BJ (cell line): ENCODE results near the gene COL8A1. TPM values are rescaled to one million over a fixed set of nuclear protein-coding genes. Genes with fewer than 3 reads are reported as not detected.

Experiments used
- CTCF ChIA-PET: fragments of 350-600 bp; formaldehyde crosslinking; extraction: SDS; loops from one replicate; lab custom pipeline; 2021; ENCODE audit warnings: antibody characterized with exemption, inconsistent platforms; lab: Yijun Ruan, JAX
- POLR2A ChIA-PET: fragments of 300-600 bp; sonication (Branson Sonifier 250); formaldehyde crosslinking; extraction: SDS; loops from one replicate; lab custom pipeline; 2021; ENCODE audit warnings: antibody characterized with exemption; lab: Charles Lee
- DNase-seq: peaks from one replicate; pipeline ENCODE4 v3.0.0-alpha.2; 2011; ENCODE audit warnings: low read depth
- H3K27me3 ChIP-seq: 2 replicates; pipeline ENCODE4 v1.6.0; 2011; ENCODE audit warnings: low read length; ENCODE audit not compliant: control insufficient read depth, insufficient read depth
- H3K36me3 ChIP-seq: 2 replicates; pipeline ENCODE4 v1.5.1; 2011; ENCODE audit warnings: low read length; ENCODE audit not compliant: control insufficient read depth, insufficient read depth
- H3K4me3 ChIP-seq: 2 replicates; pipeline ENCODE4 v1.5.1; 2011; ENCODE audit warnings: low read depth, mild to moderate bottlenecking, control low read depth, low read length
- polyA plus RNA-seq: library from polyadenylated mRNA; depleted of rRNA; stranded (reverse); fragments of >200 nt; gene quantifications from 2 replicates; pipeline ENCODE4 v1.2.3, GENCODE V29; 2011
- TF ChIP-seq, protein P1 (sequence below): IDR thresholded peaks from 2 replicates; pipeline ENCODE4 v1.5.1; 2011; ENCODE audit warnings: low read depth, mild to moderate bottlenecking, control low read depth, inconsistent platforms, low read length, moderate library complexity; ENCODE audit not compliant: insufficient read depth

COL8A1 gene
- polyA plus RNA-seq, 1 experiment = 186 TPM

DNA sequence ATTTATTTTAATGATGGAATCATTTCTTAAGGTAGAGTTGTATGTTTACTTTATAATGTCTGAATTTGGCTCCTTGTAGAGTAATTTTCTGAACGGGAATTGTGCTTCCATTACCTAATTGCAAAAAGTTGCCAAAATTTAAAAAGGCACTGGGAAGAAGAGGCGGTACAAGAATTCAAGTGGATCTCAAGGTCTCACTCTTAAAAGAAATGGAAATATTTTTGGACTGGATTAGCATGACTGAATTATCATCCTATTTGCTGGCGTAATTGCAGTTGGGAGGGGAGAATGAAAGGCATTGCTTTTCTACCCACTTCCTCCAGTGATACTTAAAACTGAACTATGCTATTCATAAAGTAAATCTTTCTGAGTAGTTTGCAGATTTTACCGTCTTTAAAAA lies 46.2 kb downstream of the COL8A1 start:
- Histone ChIP-seq H3K27me3 (no peaks in the 10 kb centered on the region), H3K36me3 (no peaks in the 10 kb centered on the region), H3K4me3 (no peak overlapping the region)
- ChIA-PET CTCF (interaction anchor here (1.0 kb wide), 1 partner anchor 69 kb away, joined by 3 read pairs; no protein-coding TSS in a partner anchor), POLR2A (no interaction called here)
- TF ChIP-seq, protein P1, sequence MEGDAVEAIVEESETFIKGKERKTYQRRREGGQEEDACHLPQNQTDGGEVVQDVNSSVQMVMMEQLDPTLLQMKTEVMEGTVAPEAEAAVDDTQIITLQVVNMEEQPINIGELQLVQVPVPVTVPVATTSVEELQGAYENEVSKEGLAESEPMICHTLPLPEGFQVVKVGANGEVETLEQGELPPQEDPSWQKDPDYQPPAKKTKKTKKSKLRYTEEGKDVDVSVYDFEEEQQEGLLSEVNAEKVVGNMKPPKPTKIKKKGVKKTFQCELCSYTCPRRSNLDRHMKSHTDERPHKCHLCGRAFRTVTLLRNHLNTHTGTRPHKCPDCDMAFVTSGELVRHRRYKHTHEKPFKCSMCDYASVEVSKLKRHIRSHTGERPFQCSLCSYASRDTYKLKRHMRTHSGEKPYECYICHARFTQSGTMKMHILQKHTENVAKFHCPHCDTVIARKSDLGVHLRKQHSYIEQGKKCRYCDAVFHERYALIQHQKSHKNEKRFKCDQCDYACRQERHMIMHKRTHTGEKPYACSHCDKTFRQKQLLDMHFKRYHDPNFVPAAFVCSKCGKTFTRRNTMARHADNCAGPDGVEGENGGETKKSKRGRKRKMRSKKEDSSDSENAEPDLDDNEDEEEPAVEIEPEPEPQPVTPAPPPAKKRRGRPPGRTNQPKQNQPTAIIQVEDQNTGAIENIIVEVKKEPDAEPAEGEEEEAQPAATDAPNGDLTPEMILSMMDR = no peak
- DNase-seq = no peak

DNA sequence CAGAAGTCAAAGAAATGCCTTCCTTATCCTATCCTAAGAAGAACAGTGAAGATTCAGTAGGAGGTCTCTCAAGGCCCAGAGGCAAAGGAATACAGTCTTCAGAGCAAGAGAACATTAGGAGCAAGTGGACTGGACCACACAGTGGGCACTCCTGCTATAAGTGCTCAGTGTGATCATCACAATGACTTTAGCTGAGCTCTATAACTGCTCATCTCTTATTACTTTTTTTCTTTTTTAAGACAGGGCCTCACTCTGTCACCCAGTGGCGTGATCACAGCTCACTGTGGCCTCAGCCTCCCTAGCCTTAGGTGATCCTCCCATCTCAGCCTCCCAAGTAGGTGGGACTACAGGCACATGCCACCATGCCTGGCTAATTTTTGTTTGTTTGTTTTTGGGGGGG lies 48.1 kb downstream of the COL8A1 start:
- H3K4me3 ChIP-seq = no peak overlapping the region
- no peaks in the 10 kb centered on the region for H3K27me3 ChIP-seq
- POLR2A ChIA-PET = no interaction called here
- DNase-seq = no peak
- CTCF ChIA-PET = interaction anchor here (0.8 to 1.0 kb wide), 3 partner anchors 34 to 45 kb away, joined by 3 to 4 read pairs (median 3); no protein-coding TSS in a partner anchor
- TF ChIP-seq, protein P1 = no peak
- no peaks in the 10 kb centered on the region; the same call in 1 of the 2 replicates for H3K36me3 ChIP-seq

DNA sequence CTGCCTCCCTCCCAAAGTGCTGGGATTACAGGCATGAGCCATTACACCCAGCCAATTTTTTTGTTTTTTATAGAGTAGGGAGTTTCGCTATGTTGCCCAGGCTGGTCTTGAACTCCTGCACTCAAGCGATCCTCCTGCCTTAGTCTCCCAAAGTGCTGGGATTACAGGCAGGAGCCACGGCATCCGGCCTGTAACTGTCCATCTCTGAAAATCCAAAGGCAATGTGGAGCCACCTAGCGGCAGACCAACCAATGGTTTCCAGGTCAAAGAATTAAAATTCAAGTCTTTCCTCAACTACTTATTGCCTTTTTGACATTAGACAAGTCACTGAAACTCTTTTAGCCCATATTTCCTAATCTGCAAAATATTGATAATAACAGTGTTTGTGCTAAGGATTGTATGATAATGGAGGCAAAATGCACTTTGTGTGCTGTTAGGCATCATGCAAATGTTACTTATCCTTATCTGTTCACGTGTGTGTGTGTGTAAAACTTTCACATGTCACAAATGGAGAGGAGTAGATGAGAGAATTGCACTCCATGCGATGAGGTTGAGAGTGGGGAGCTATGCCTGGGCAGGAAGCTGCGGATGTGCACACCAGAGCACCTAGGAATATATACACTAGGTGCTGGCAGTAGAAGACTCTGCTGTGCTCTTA lies 48.7 kb downstream of the COL8A1 start:
- CTCF ChIA-PET = interaction anchor here (0.7 to 3.0 kb wide), 15 partner anchors 9 to 257 kb away, joined by 3 to 20 read pairs (median 4); partner anchors contain the start of gene COL8A1
- no peaks in the 10 kb centered on the region; the same call in 1 of the 2 replicates for H3K36me3 ChIP-seq
- POLR2A ChIA-PET = no interaction called here
- H3K4me3 ChIP-seq = no peak overlapping the region
- H3K27me3 ChIP-seq = no peaks in the 10 kb centered on the region
- TF ChIP-seq, protein P1 = peak; percentile 63
- no peak for DNase-seq

DNA sequence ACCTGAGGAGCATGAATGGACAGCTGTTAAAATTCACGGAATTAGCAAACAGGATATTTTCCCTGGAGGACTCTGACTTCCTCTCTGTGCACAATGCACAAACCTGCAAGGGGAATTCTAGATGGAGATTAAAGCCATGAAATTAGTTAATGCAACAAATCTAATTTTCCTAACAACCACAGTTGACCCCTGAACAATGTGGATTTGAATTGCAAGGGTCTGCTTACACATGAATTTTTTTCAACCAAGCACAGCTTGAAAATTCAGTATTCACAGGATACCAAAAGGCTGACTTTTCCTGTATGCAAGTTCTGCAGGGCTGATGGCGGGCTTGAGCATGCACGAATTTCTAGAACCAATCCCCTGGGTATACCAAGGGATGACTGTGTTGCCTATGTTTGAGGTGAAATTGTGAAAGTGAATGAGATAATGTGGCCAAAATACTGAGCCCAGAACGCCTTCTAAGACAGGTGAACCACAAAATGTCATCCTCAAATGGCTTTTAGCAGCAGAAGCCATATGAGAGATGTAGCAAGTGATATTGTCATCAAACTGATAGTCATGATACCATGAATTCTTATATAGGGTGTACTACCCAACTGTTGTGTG lies 52.5 kb downstream of the COL8A1 start:
- POLR2A ChIA-PET = no interaction called here
- CTCF ChIA-PET = interaction anchor here (0.8 kb wide), 1 partner anchor 27 kb away, joined by 4 read pairs; no protein-coding TSS in a partner anchor
- TF ChIP-seq, protein P1 = no peak
- no peak overlapping the region for H3K4me3 ChIP-seq
- no peaks in the 10 kb centered on the region for H3K27me3 ChIP-seq
- H3K36me3 ChIP-seq = peaks cover 2% of the 10 kb centered on the region
- DNase-seq = no peak

DNA sequence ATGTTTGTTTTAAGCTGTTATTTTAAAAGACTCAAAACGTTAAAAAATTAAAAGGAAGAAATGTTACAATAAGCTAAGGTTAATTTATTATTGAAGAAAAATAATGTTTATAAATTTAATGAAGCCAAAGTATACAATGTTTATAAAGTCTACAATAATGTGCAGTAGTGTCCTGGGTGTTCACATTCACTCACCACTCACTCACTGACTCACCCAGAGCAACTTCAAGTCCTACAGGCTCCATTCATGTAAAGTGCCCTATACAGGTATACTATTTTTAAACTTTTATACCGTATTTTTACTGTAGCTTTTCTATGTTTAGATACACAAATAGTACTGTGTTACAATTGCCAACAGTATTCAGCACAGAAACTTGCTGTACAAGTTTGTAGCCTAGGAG lies 55.2 kb downstream of the COL8A1 start:
- CTCF ChIA-PET = interaction anchor here (0.6 to 1.2 kb wide), 2 partner anchors 13 to 1816 kb away, joined by 3 read pairs; no protein-coding TSS in a partner anchor
- Histone ChIP-seq H3K27me3 (no peaks in the 10 kb centered on the region), H3K4me3 (no peak overlapping the region), H3K36me3 (peaks cover 2% of the 10 kb centered on the region)
- no peak for DNase-seq
- POLR2A ChIA-PET = no interaction called here
- TF ChIP-seq, protein P1 = no peak
